Activated CD4-positive, alpha-beta T cell treated with anti-CD3 and anti-CD28 coated beads for 24 hours (primary cell): ENCODE measurements around the gene P2RX1.
"Not testable (repeated sequence)": the region's sequence is repeated elsewhere in the genome, so short reads cannot be mapped to it uniquely, and the experiment has no call there.

ENCODE experiments used
- DNase-seq, 2 donors: peaks; one replicate each; pipeline ENCODE4 v3.0.0-alpha.2; 2020; ENCODE audit warnings: low read depth in 2 of 2

Gene P2RX1

GRCh38 chr17:3857261-3858105, 58.8 kb downstream of the P2RX1 start:
- no peak for DNase-seq

GRCh38 chr17:3854204-3854603, 62.1 kb downstream of the P2RX1 start:
- DNase-seq: not testable (repeated sequence)

GRCh38 chr17:3852561-3852960, 63.7 kb downstream of the P2RX1 start:
- DNase-seq: no peak

- no peak for DNase-seq
These were observed 64.7 kb downstream of the P2RX1 start for GRCh38 chr17:3851461-3852100.

- DNase-seq: no peak
These were observed 67.9 kb downstream of the P2RX1 start for GRCh38 chr17:3848229-3848835.

- DNase-seq: no peak
These were observed 69.0 kb downstream of the P2RX1 start for GRCh38 chr17:3847165-3847670.
